ENCODE results near the gene DNASE1L1.

DNASE1L1 gene

DNA sequence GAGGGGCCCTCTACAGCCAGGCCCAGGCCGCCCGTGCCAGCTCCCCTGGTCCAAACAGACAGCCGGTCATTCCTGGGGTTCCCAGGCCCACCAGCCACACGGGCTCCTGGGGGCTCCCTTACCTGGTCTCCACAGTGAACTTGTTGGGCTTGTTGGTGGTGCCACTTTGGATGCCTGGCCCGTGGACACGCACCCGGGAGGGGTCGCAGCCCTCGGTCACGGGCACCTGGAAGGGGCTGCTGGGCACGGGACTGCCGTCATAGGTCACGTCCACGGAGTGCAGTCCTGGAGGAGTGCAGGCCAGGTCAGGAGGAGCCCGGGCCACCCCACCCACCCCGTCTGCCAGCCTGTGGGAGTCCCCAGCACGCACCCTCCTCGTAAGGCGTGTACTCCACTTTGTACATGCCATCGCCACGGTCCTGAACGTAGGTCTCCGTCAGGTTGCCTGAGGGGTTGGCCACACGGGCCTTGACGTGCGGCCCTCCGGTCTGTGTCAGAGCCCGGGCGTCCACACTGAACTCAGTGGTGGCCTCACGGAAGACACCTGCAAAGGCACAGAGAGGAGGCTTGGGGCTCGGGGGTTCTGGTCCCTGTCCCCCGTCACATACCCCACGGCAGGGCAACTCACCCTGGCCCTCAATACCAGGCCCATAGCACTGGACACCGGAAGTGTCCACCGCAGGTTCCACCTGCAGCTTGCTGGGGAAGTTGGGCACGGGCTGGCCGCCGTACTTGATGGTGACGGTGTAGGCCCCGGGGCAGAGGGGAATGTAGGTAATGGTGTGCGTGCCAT, 49.5 kb downstream of the DNASE1L1 start:
- H3K4me1 Mint-ChIP-seq = peaks cover 47% of the 10 kb centered on the region
- no peak overlapping the region for H3K4me3 Mint-ChIP-seq
- no peaks in the 10 kb centered on the region for H3K27me3 Mint-ChIP-seq
- no peak for ATAC-seq
- no peaks in the 10 kb centered on the region for H3K9me3 Mint-ChIP-seq
- DNase-seq = no peak
- no peak overlapping the region for H3K27ac Mint-ChIP-seq

DNA sequence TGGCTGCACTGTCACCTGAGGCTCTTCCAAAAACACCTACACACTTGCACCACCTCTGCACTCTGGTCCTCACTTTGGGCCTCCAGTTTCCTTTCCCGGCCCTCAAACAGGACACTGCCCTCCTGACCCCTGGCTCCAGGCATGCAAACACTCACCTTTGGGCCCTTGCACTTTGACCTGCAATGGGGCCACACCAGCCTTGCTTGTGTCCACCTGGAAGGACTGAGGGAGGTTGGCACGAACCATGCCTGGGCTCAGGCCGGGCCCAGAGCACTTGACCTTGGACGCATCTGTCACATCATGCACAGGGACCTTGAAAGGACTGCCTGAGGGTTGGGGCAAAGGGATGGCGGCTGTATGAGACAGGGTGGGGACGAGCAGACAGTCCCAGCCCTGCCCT, 50.2 kb downstream of the DNASE1L1 start:
- Mint-ChIP-seq H3K4me3 (no peak overlapping the region), H3K9me3 (no peaks in the 10 kb centered on the region), H3K27ac (peak overlapping the region in 1 of 2 donors; percentile 19), H3K27me3 (no peaks in the 10 kb centered on the region), H3K4me1 (peaks cover 54% of the 10 kb centered on the region)
- ATAC-seq = no peak
- no peak for DNase-seq

DNA sequence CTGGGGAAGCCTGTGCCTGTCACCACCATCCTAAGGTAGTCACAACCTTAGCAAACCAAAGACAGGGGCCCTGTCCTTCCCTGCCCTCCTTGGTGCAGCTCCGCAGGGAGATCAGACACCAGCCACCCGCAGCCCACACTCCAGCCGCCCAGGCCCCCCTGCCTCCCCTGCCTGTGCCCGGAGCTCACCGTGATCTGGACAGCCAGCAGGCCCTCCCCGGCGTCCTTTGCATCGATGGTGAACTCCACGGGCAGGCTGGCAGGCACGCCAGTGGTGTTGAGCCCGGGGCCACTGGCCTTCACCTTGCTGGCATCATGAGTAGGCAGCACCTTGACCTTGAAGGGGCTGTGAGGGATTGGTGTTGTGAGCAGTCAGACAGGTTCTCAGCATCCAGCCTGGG, 51.0 kb downstream of the DNASE1L1 start:
- DNase-seq (no peak), ATAC-seq (no peak)
- Mint-ChIP-seq H3K4me3 (no peak overlapping the region), H3K9me3 (no peaks in the 10 kb centered on the region), H3K27me3 (no peaks in the 10 kb centered on the region), H3K4me1 (peaks cover 62% of the 10 kb centered on the region), H3K27ac (no peak overlapping the region)

DNA sequence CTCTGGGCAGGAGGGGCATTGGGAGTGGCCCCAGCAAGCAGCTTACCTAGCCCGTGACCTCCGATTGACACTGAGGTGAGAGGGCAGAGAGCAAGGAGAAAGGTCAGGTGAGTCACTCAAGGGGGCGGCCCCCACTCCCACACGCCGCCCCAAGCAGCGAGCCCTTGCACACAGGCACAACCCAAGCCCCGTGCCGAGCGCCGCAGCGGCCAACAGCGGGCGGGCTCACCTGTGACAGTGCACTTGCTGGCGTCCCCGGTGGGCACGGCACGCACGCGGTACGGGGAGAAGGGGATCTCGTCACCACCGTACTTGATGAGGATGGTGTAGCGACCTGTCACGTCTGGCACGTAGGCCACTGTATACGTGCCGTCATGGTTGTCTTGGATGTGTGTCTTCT, 51.8 kb downstream of the DNASE1L1 start:
- H3K4me1 Mint-ChIP-seq = peaks cover 63% of the 10 kb centered on the region
- H3K27me3 Mint-ChIP-seq = no peaks in the 10 kb centered on the region
- ATAC-seq = no peak
- DNase-seq = no peak
- no peaks in the 10 kb centered on the region for H3K9me3 Mint-ChIP-seq
- peak overlapping the region in 1 of 2 donors; percentile 74 for H3K27ac Mint-ChIP-seq
- H3K4me3 Mint-ChIP-seq = peak overlapping the region in 1 of 2 donors; percentile 42

DNA sequence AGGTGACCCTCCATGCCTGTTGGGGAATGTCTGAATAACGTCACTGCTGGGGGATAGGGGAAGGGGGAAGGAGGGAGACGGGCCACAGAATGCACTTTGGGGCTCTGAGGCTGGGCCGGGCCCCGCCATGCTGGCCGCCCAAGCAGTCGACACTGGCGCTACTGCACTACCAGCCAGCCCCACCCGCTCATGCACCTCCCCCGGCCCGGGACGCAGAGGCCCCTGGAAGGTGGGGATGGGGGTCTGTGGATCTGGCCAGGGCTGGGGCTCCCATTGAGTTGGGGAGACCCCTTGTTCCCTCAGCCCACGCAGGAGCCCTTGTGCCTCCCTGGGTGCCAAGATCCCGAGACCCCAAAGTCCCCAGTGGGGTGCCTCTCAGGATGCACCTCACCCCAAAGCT, 52.5 kb downstream of the DNASE1L1 start:
- H3K27me3 Mint-ChIP-seq = no peaks in the 10 kb centered on the region
- peaks cover 67% of the 10 kb centered on the region for H3K4me1 Mint-ChIP-seq
- no peak for ATAC-seq
- no peak for DNase-seq
- no peak overlapping the region for H3K4me3 Mint-ChIP-seq
- no peaks in the 10 kb centered on the region for H3K9me3 Mint-ChIP-seq
- H3K27ac Mint-ChIP-seq = peak overlapping the region; percentile 57 to 67

DNA sequence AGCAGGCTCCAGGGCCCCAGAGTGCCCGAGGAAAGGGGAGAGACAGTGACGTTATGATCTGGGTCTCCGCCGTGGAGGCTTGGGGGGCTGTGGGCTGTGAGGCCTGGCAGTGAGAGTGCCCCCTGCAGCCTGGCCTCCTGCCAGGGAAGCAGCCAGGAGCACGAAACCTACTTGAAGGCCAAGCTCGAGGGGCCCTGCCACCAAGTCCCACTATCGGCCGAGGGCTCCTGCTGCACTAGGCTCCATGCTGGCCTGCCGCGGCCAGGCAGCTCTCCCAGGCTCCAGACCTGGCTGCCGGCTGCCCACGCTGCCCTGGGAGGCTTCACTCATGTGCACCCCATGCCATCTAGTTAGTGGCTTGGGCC, 53.3 kb downstream of the DNASE1L1 start:
- Mint-ChIP-seq H3K27ac (no peak overlapping the region), H3K4me1 (peaks cover 75% of the 10 kb centered on the region), H3K4me3 (no peak overlapping the region), H3K27me3 (no peaks in the 10 kb centered on the region), H3K9me3 (no peaks in the 10 kb centered on the region)
- ATAC-seq = no peak
- no peak for DNase-seq

DNA sequence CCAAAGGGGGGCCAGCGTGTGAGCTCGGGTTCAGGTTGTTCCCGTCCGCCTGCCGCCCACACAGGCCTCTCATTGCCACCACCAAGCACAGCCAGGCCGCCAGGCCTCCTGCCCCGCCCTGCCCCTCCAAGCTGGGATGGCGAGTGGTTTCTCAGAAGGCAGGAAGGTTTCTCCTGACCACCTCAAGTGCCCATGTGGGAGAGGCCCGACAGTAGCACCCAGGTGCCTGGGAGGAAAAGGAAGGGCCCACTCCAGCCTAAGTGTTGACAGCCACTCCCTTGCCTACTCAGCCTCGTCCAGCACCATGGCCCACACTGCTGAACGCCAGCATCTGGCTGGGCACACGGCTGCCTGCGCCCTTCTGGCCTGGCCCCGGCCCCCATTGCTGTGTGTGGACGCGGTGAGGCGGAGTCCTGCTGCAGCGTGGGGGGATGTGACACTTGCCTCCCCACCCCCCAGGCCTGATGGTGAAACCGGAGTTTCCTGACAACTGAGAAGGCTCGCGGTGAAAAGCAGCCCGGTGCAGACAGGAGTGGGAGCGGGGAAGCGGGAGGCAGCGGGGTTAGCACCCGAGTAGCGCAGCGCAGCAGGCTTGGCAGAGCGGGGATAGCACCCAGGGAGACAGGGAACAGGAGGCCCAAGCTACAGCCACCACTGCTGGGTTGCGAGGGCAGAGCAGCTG, 53.8 kb downstream of the DNASE1L1 start:
- H3K27me3 Mint-ChIP-seq = no peaks in the 10 kb centered on the region
- ATAC-seq = no peak

DNA sequence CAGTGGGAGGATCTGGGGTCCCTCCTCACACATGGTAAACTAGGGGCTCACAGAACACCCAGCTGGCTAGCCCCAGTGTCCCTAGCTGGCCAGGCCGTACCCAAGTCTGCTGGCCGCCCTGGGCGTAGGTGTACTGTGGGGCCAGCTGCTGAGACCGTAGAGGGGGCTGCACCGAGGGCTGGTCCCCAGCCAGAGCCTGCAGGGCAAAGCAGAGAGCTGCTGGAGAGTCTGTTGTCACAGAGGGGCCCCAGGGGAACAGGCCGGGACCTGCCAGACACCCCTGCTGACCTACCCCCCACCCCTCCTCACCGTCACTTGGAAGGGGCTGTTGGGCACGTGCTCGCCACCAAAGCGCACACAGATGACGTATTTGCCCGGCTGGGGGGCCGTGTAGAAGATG, 54.5 kb downstream of the DNASE1L1 start:
- Mint-ChIP-seq H3K4me3 (no peak overlapping the region), H3K9me3 (no peaks in the 10 kb centered on the region), H3K27me3 (no peaks in the 10 kb centered on the region), H3K4me1 (peaks cover 88% of the 10 kb centered on the region), H3K27ac (peak overlapping the region in 1 of 2 donors; percentile 67)
- DNase-seq (no peak), ATAC-seq (no peak)

More for the DNA sequence above, 53.8 kb downstream of the DNASE1L1 start:
- Mint-ChIP-seq H3K9me3 (no peaks in the 10 kb centered on the region), H3K4me1 (peaks cover 80% of the 10 kb centered on the region), H3K4me3 (no peak overlapping the region), H3K27ac (no peak overlapping the region)
- DNase-seq = no peak

DNA sequence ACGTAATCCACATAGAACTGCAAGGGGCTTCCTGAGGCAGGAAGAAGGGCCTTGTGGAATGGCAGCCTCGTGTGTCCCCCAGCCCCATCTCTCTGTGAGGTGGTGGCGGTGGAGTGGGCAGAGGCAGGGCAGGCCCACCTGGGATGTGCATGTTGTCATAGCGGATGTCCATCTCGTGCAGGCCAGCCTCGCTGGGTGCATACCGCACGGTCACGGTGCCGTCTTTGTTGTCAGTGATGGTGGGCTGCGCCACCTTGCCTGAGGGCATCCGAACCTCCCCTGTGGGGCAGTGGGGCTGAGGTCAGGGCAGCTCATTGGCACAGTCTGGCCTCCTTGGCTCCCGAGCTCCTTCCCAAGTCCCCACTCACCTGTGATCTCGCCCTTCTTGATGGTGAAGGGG, 55.0 kb downstream of the DNASE1L1 start:
- H3K4me3 Mint-ChIP-seq = no peak overlapping the region
- peaks cover 91% of the 10 kb centered on the region for H3K4me1 Mint-ChIP-seq

DNA sequence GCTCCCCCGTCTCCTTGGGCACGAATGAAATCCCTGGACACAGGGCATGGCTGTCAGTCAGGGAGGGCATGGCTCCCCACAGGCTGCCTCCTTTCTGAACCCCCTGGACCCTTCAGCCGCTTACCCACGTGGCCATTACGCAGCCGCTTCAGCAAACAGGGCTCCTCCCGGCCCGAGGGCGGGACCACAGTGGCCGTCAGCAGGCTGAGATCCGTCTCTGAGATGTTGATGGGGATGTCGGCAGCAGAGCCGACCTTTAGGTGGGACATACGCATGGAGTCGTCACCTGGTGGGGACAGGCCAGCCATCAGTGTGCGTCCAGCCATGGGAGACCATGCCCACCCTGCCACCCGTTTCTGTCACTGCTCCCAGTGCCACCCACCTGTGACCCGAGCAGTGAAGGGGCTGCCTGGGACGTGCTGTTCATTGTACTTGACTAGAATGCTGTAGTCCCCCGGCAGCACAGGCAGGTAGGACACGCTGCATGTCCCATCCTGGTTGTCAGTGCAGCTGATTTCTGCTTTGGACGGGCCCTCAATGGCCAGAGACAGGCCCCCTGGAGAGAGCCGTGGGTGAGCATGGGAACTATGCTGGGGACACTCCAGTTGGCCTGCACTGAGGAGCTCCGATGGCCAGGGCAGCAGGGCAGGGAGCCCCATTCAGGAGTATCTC, 55.7 kb downstream of the DNASE1L1 start:
- ATAC-seq = no peak
- Mint-ChIP-seq H3K27me3 (no peaks in the 10 kb centered on the region), H3K4me3 (no peak overlapping the region), H3K4me1 (peaks cover 89% of the 10 kb centered on the region), H3K9me3 (no peaks in the 10 kb centered on the region), H3K27ac (peak overlapping the region in 1 of 2 donors; percentile 91)
- no peak for DNase-seq

More for the DNA sequence above, 55.0 kb downstream of the DNASE1L1 start:
- Mint-ChIP-seq H3K27ac (peak overlapping the region in 1 of 2 donors; percentile 67), H3K27me3 (no peaks in the 10 kb centered on the region), H3K9me3 (no peaks in the 10 kb centered on the region)
- no peak for DNase-seq
- ATAC-seq = no peak

DNA sequence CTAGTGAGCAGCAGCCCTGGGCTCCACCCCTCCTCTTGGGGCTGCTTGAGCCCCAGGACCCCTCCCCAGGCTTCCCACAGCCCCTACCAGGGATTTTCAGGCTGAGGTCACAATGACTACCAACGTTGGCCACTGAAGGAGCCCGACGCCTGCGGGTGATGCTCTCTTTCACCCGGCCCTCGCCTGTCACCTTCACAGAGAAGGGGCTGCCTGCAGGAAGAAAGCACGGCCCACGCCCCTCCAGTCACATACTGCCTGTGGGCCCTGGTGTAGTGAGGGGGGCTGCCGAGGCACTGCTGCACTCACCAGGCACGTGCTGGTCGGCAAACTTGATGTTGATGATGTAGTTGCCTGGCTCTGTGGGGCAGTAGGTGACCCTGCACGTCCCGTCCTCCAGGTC, 56.6 kb downstream of the DNASE1L1 start:
- no peaks in the 10 kb centered on the region for H3K27me3 Mint-ChIP-seq
- peaks cover 92% of the 10 kb centered on the region for H3K4me1 Mint-ChIP-seq
- no peak for DNase-seq
- peak overlapping the region in 1 of 2 donors; percentile 46 for H3K4me3 Mint-ChIP-seq
- H3K27ac Mint-ChIP-seq = no peak overlapping the region
- ATAC-seq = no peak
- no peaks in the 10 kb centered on the region for H3K9me3 Mint-ChIP-seq

DNA sequence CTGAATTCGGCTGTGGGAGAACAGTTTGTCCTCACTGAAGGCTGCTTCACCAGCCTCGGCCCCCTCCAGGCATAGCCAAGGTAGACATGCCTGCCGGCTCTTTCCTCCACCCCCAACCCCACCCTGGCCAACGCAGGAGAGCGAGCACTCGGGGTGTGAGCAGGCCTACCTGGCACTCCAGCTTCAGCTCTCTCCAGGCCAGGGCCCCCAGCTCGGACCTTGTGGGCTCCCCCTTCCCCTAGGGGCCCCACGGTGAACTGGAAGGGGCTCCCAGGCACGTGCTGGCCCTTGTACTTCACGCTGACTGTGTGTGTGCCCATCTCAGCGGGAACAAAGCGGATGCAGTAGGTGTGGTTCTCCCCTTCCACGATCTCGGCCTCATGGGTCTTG, 57.0 kb downstream of the DNASE1L1 start:
- Mint-ChIP-seq H3K9me3 (no peaks in the 10 kb centered on the region), H3K4me1 (peaks cover 92% of the 10 kb centered on the region), H3K4me3 (peak overlapping the region; percentile 39 to 46), H3K27me3 (no peaks in the 10 kb centered on the region), H3K27ac (peak overlapping the region in 1 of 2 donors; percentile 71)
- DNase-seq = no peak
- no peak for ATAC-seq
